Activated T-cell treated with anti-CD3 and anti-CD28 coated beads for 4 hours (primary cell): Measurements from ENCODE around the gene PNKD.
A peak's percentile ranks its signal among the peaks of the same experiment; 100 is the strongest.

ENCODE experiments used
- DNase-seq: peaks from one replicate; pipeline ENCODE4 v3.0.0-alpha.2; 2020

The PNKD gene

GRCh38 chr2:218320704-218321336, 50.5 kb downstream of the PNKD start:
- no peak for DNase-seq

GRCh38 chr2:218322768-218323525, 52.6 kb downstream of the PNKD start:
- peak; percentile 11 for DNase-seq

GRCh38 chr2:218323526-218324472, 53.5 kb downstream of the PNKD start:
- no peak for DNase-seq

GRCh38 chr2:218325566-218326160, 55.3 kb downstream of the PNKD start:
- no peak for DNase-seq

DNA sequence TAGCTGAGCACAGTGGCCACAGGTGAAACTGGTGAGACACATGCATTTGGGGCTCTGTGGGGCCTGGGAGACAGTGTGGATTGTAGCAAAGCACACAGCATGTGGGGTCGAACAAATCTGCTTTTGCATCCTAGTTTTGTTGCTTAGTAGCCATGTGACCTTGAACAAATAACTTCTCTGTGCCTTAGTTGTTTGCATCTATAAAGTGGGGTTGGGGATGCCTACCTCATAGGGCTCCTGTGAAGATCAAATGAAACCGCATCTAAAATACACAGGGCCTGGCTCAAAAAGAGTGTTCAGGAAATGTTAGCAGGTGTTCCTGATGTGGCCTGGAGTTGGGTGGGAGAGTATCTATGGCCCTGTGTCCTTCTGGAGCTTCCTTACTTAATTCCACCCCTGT, 56.0 kb downstream of the PNKD start:
- no peak for DNase-seq

DNA sequence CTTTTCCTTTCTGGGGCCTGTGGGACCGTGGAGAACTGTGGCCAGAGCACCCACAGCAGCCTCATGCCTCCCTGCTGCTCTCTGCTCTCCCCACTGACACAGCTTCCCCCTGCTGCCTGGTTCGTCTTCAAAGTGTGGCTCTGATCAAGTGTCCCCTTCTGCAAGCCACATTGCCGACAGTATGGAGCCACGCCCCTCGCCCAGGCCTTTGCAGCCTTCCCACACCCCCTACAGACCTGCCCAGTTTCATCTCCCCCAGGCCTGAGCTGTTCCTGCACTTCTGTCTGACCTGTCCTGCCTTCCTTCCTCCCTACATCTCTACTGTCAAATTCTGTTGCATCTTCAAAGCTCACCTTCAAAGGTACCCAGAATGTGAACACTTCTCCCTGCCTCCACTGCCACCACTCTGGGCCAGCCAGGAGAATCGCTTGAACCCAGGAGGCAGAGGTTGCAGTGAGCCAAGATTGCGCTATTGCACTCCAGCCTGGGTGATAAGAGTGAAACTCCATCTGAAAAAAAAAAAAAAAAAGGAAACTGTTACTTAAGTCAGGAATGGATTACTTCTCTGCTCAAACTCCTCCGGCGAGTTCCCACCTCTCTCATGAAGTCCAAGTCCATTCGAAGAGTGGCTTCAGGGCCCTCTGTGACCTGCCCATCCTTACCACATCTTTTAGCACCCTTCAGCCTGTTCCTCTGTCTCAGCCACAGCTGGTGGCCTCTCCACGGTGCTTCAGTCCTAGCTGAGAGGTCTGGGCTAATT, 57.3 kb downstream of the PNKD start:
- DNase-seq: no peak

GRCh38 chr2:218328294-218328693, 58.0 kb downstream of the PNKD start:
- DNase-seq: no peak

DNA sequence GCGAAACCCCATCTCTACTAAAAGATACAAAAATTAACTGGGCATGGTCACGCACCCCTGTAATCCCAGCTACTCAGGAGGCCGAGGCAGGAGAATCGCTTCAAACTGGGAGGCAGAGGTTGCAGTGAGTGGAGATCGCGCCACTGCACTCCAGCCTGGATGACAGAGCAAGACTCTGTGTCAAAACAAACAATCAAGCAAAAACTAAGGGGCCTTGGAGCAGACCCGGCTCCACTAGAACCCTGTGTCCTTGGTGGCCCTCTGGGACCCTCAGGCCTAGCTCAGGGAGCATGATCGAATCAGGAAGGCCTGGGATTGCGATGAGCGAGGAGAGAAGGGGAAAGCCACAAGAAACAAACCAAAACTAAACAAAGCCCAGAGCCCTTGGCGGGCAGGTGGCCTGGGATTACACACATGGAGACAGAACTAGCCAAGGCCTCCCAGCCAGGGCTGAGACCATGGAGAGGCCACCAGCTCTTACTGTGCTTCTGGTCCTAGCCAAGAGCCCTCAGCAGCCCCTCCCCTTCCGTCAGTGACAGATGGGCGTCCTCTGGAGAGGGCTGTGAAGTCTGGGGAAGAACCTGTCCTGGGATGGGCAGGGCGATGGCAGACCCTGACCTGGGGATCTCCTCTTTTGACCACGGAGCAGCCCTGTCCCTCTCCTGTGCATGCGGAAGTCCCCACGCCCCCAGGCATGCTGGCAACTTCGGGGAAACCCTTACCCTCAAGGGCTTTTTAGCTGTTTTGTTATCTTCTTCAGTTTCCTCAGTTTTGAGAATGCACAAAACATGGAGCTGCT, 58.9 kb downstream of the PNKD start:
- no peak for DNase-seq

DNA sequence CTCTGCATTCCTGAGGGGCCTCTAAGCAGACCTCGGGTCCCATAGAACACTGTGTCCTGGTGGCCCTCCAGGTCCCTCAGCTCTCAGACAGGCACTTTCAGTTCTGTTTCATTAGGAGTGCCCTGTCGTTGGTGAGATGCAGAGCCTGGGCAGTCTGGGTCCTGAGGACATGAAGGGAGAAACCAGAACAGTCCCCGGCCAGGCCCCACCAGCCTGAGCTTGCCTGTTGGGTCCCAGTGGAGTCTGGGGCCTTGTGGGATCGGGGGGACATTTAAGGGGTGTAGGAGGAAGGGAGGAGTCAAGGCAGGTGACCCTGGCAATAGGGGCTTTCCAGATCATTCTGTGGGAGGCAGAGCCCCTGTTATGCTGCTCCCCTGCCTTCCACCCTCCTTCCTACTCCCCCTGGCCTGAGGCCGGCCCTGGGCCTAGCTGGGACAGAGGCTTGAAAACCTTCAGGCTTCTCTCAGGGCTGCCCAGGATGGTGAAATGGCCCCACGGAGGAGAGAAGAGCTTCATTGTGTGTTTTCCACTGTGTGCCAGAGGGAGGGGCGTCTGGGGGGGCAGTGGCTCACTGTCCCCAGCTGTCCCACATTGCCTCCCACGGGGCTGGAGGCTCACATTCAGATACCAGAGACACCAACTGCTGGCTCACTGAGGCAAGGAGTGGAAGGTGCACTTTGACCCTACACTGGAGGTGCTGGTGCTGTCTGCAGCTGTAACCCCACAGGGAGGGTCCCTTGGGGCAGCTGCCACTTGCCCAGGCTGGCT, 59.7 kb downstream of the PNKD start:
- DNase-seq: no peak

- no peak for DNase-seq
These were observed 61.4 kb downstream of the PNKD start for GRCh38 chr2:218331745-218332144.

- DNase-seq: no peak
These were observed 62.0 kb downstream of the PNKD start for GRCh38 chr2:218332288-218332687.

DNA sequence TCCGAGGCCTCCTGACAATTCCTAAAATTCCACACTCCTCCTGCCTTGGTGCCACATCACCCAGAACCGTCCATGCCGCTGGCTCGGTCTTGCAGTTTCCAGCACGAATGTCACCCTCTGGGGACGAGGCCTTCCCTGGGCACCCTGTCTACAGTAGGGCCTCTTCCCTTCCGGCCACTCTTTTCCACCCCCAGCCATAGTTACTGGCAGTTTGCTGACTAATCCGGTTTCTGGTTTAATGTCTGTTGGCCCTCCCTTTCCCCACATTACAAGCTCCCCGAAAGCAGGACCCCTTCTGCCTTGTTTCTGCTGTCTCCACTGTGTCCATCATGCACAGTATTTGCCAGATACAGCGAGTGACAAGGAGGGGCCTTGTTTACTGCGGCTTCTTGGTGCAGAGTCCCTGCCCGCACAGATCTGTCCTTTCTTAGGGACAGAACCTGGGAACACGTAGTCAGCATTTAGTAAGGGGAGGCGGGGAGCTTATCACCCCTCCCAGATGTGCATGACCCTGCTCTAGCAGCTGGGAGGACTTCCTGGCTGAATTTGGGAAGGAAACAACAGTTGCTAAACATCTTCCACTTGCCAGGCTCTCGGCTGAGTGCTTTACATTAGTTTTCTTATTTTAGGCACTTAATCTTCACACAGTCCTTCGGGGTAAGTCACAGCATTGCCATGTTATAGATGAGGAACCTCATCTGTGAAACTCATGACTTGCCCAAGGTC, 62.8 kb downstream of the PNKD start:
- no peak for DNase-seq

DNA sequence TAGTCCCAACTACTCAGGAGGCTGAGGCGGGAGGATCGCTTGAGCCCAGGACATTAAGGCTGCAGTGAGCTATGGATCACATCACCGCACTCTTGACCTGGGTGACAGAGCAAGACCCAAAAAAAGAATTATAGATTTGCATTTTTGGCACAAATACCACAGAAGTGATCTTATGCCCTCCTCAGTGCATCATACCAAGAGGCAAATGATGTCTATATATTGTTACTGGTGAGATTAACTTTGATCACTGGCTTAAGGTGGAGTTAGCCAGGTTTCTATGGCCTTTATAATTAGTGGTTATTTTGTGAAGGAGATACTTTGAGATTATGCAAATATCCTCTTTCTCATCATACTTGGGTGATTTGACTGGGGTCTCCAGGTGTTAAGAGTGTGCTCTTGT, 64.2 kb downstream of the PNKD start:
- DNase-seq: no peak

GRCh38 chr2:218340656-218341055, 70.3 kb downstream of the PNKD start:
- DNase-seq: no peak

GRCh38 chr2:218341381-218341780, 71.1 kb downstream of the PNKD start:
- no peak for DNase-seq

DNA sequence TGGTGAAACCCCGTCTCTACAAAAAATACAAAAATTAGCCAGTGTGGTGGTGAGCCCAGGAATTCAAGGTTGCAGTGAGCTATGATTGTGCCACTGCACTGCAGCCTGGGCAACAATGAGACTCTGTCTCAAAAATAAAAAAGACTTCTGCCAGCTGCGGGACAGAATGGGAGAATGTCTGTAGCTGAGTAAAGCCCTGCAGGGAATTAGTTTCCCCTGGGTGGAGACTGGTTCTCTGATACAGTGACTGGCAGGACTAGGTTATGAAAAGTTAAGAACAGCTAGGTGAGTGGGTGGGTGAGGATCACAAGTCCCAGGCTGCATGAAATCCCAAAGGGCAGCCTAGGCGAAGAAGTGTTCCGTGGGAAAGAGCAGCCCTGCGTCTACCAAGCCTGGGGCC, 72.5 kb downstream of the PNKD start:
- DNase-seq: no peak

DNA sequence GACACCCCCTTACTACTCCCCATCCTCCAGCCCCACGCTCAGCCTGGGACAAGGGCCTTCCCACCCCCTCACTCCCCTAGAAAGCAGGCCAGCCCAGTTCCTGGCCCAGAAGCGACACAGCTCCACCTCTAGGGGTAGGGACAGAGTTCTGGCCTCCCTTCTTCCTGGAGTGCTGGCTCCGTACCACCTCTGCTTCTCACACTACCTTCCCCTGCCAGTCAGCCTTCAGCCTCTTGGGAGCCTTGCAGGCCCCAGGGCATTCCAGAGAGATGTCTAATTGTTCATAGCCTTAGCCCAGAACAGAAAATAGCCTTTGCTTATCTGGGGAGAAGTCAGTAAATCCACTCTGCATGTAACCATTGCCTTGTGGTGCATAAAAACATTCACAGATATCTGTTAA, 73.3 kb downstream of the PNKD start:
- DNase-seq: no peak

DNA sequence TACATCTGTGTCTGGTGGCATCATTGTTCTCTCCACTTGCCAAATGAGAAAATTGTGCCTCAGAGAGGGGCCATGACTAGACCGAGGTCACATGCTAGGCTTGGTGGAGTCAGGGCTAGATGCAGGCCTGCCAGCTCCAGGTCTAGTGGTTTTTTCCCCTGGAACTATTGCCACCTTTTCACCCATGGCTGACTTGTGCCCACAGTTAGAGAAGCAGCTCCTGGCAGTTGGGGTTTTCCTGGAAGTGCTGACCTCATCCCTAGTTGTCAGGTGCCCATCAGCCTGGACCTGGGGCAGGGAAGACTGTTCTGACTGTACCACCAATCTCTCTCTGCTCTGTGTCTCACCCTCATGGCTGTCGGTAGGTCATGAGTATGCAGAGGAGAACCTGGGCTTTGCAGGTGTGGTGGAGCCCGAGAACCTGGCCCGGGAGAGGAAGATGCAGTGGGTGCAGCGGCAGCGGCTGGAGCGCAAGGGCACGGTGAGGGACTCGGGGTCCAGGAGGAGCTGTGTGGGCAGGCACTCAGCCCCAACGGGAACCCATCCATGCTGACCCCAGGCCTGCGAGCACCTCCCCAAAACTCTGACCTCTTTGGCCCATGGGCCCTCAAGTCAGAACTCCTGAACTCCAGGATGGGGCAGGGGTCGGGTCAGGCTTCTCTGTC, 73.9 kb downstream of the PNKD start:
- no peak for DNase-seq

GRCh38 chr2:218344755-218345417, 74.6 kb downstream of the PNKD start:
- DNase-seq: no peak
